CD4-positive, alpha-beta T cell (primary cell): Measurements from ENCODE around the gene ATRNL1. TPM values are rescaled to one million over a fixed set of nuclear protein-coding genes. Genes with fewer than 3 reads are reported as not detected.

Source experiments
- ATAC-seq: fragments of 200-7000 bp; cut with Tn5 transposase; one replicate; pipeline ENCODE4 v1.10.0; 2022; ENCODE audit warnings: mild to moderate bottlenecking; ENCODE audit not compliant: poor library complexity
- CTCF ChIA-PET: fragments of 350-600 bp; sonication (Branson Sonifier 250); formaldehyde crosslinking; loops from one replicate; lab custom pipeline; 2021; ENCODE audit warnings: antibody characterized with exemption, inconsistent platforms; lab: Charles Lee
- POLR2A ChIA-PET: fragments of 350-600 bp; sonication (Branson Sonifier 250); formaldehyde crosslinking; loops from one replicate; lab custom pipeline; 2021; ENCODE audit warnings: antibody characterized with exemption, inconsistent platforms; lab: Charles Lee
- DNase-seq, 14 experiments: peaks; one replicate each; pipeline ENCODE4 v3.0.0-alpha.2; 2013 to 2020; ENCODE audit warnings: mixed read lengths in 2 of 14
- H3K27ac ChIP-seq, 2 donors: one replicate each; pipeline versions ENCODE4 v1.5.1 to v1.7.0; 2013; ENCODE audit warnings: low read length in 2 of 2, low read depth in 1 of 2, mild to moderate bottlenecking in 1 of 2
- H3K27me3 ChIP-seq, 2 experiments: 1 replicate in 1 of 2; 2 replicates in 1 of 2; pipeline versions ENCODE4 v1.6.1 to v1.7.0; 2013; ENCODE audit warnings: low read length in 2 of 2, control low read depth in 1 of 2, mild to moderate bottlenecking in 1 of 2, moderate library complexity in 1 of 2; ENCODE audit not compliant: insufficient read depth in 2 of 2, control insufficient read depth in 1 of 2
- H3K36me3 ChIP-seq: one replicate; pipeline ENCODE4 v1.6.1; 2013; ENCODE audit warnings: low read length, control low read depth; ENCODE audit not compliant: insufficient read depth
- H3K4me1 ChIP-seq: one replicate; pipeline ENCODE4 v1.6.1; 2013; ENCODE audit warnings: low read length, control low read depth; ENCODE audit not compliant: insufficient read depth
- H3K4me3 ChIP-seq: one replicate; pipeline ENCODE4 v1.5.1; 2013; ENCODE audit warnings: mild to moderate bottlenecking, low read length, moderate library complexity
- H3K9me3 ChIP-seq, 2 experiments: 1 replicate in 1 of 2; 2 replicates in 1 of 2; pipeline versions ENCODE4 v1.6.1 to v1.7.0; 2013; ENCODE audit warnings: low read length in 2 of 2, mild to moderate bottlenecking in 2 of 2, control low read depth in 1 of 2, moderate library complexity in 1 of 2; ENCODE audit not compliant: control insufficient read depth in 1 of 2, insufficient read depth in 1 of 2
- H3K27ac Mint-ChIP-seq: one replicate; pipeline ENCODE4 v1.8.0; 2020; ENCODE audit warnings: mixed read lengths
- H3K27me3 Mint-ChIP-seq: one replicate; pipeline ENCODE4 v1.8.0; 2021; ENCODE audit warnings: mixed read lengths
- H3K36me3 Mint-ChIP-seq: one replicate; pipeline ENCODE4 v1.8.0; 2021; ENCODE audit warnings: low read depth, mixed read lengths
- H3K4me1 Mint-ChIP-seq: one replicate; pipeline ENCODE4 v1.8.0; 2021; ENCODE audit warnings: low read depth, mixed read lengths
- H3K4me3 Mint-ChIP-seq: one replicate; pipeline ENCODE4 v1.8.0; 2020; ENCODE audit warnings: mild to moderate bottlenecking, mixed read lengths
- H3K9me3 Mint-ChIP-seq: one replicate; pipeline ENCODE4 v1.8.0; 2020; ENCODE audit warnings: mixed read lengths
- intact Hi-C, 2 experiments: fragments of 100-400 bp; cut with DNase I in 1 of 2; cut with micrococcal nuclease in 1 of 2; formaldehyde crosslinking; loops; one replicate each; pipeline versions ENCODE4 v1.15.1 to v1.9.0; 2023 to 2025; cut with DNase I, micrococcal nuclease
- total RNA-seq, 174 experiments: library from RNA in 2 of 174; stranded (reverse) in 2 of 174; gene quantifications; one replicate each; pipeline ENCODE4 v1.2.3 and lab custom pipeline; 2021 to 2026
- TF ChIP-seq, protein P1 (sequence below): fragments of 200-600 bp; IDR thresholded peaks from one replicate; pipeline ENCODE4 v1.8.0; 2022; ENCODE audit warnings: antibody characterized with exemption, mild to moderate bottlenecking

The ATRNL1 gene
- total RNA-seq, 2 experiments from 2014 or later = not detected

DNA sequence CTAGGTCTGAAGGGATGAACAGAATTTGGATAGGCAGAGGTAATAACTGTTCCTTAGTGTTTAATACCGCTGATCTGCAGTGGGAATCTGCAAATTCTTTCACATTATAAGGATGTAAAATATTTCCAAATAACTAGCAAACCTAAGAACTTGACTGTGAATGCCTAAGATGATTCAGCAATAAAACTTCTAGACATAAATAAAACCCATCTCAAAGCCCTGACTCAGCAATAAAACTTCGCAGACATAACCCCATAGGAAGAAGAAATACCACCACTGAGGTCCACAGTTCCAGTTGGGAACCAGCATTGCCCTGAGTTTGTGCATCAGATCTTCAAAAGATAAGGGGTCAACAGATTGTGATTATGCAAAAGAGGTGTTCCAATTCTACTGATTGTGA lies 825.6 kb downstream of the ATRNL1 start:
- H3K4me3 Mint-ChIP-seq = no peak overlapping the region
- no peak overlapping the region for H3K4me3 ChIP-seq
- no peaks in the 10 kb centered on the region for H3K27me3 Mint-ChIP-seq
- CTCF ChIA-PET = no interaction called here
- H3K27ac Mint-ChIP-seq = no peak overlapping the region
- no peaks in the 10 kb centered on the region for H3K9me3 ChIP-seq
- peaks cover 5% of the 10 kb centered on the region for H3K9me3 Mint-ChIP-seq
- ATAC-seq (no peak), DNase-seq (no peak)
- no peaks in the 10 kb centered on the region for H3K4me1 ChIP-seq
- no peaks in the 10 kb centered on the region for H3K4me1 Mint-ChIP-seq
- intact Hi-C loops = no loop called here
- TF ChIP-seq, protein P1, sequence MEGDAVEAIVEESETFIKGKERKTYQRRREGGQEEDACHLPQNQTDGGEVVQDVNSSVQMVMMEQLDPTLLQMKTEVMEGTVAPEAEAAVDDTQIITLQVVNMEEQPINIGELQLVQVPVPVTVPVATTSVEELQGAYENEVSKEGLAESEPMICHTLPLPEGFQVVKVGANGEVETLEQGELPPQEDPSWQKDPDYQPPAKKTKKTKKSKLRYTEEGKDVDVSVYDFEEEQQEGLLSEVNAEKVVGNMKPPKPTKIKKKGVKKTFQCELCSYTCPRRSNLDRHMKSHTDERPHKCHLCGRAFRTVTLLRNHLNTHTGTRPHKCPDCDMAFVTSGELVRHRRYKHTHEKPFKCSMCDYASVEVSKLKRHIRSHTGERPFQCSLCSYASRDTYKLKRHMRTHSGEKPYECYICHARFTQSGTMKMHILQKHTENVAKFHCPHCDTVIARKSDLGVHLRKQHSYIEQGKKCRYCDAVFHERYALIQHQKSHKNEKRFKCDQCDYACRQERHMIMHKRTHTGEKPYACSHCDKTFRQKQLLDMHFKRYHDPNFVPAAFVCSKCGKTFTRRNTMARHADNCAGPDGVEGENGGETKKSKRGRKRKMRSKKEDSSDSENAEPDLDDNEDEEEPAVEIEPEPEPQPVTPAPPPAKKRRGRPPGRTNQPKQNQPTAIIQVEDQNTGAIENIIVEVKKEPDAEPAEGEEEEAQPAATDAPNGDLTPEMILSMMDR = no peak
- H3K27ac ChIP-seq = no peak overlapping the region
- H3K36me3 Mint-ChIP-seq = no peaks in the 10 kb centered on the region
- H3K27me3 ChIP-seq = no peaks in the 10 kb centered on the region
- H3K36me3 ChIP-seq = no peaks in the 10 kb centered on the region
- POLR2A ChIA-PET = no interaction called here

DNA sequence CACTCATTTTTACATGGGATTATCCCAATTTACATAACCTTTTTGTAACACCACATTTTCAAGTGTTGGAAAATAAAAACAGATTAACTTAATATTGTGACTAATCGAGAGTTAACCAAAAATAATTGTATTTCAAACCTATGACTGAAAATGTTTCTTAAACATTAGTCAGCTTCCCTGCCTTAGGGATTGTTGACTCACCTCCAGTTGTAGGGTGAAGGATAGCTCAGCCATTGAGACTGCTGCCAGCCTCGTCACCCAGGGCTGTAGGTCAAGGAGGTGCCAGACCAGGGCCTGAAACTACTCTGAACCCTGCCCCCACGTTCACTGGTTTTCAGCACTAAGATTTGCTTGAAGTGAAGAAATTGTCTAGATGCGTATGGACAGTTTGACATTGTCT lies 828.6 kb downstream of the ATRNL1 start:
- no peak overlapping the region for H3K27ac ChIP-seq
- H3K4me1 ChIP-seq = no peaks in the 10 kb centered on the region
- H3K4me3 ChIP-seq = no peak overlapping the region
- no peaks in the 10 kb centered on the region for H3K4me1 Mint-ChIP-seq
- H3K27ac Mint-ChIP-seq = no peak overlapping the region
- ATAC-seq = no peak
- H3K27me3 ChIP-seq = no peaks in the 10 kb centered on the region
- ChIA-PET POLR2A (no interaction called here), CTCF (no interaction called here)
- intact Hi-C loops = no loop called here
- TF ChIP-seq, protein P1 = no peak
- H3K9me3 Mint-ChIP-seq = peaks cover 4% of the 10 kb centered on the region
- no peak for DNase-seq
- no peaks in the 10 kb centered on the region for H3K36me3 Mint-ChIP-seq
- no peaks in the 10 kb centered on the region for H3K36me3 ChIP-seq
- H3K4me3 Mint-ChIP-seq = no peak overlapping the region
- no peaks in the 10 kb centered on the region for H3K27me3 Mint-ChIP-seq
- H3K9me3 ChIP-seq = no peaks in the 10 kb centered on the region

DNA sequence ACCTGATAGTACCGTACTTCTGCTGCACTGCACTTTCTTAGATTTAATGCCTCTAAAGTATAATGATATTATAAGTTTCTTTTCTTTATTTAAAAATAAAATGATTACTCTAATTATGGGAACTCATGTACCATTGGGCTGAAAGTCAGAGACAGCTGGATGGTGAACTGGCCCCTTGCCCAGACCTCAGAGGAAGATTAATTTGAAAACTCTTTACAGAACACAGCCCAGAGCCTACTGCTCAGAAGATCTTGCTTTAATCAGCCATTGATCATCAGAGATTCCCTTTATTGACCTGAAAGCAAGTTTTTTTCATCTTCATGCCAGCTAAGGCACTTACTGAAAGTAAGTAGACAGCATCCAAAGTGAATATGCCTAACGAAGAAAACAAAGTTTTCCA lies 838.1 kb downstream of the ATRNL1 start:
- DNase-seq (no peak), ATAC-seq (no peak)
- H3K9me3 Mint-ChIP-seq = no peaks in the 10 kb centered on the region
- no peak overlapping the region for H3K27ac ChIP-seq
- H3K36me3 Mint-ChIP-seq = no peaks in the 10 kb centered on the region
- no peaks in the 10 kb centered on the region for H3K4me1 Mint-ChIP-seq
- intact Hi-C loops = no loop called here
- H3K27me3 Mint-ChIP-seq = no peaks in the 10 kb centered on the region
- ChIA-PET CTCF (no interaction called here), POLR2A (no interaction called here)
- H3K4me3 ChIP-seq = no peak overlapping the region
- no peaks in the 10 kb centered on the region for H3K9me3 ChIP-seq
- no peaks in the 10 kb centered on the region for H3K27me3 ChIP-seq
- H3K36me3 ChIP-seq = no peaks in the 10 kb centered on the region
- no peak overlapping the region for H3K27ac Mint-ChIP-seq
- no peak overlapping the region for H3K4me3 Mint-ChIP-seq
- H3K4me1 ChIP-seq = no peaks in the 10 kb centered on the region
- TF ChIP-seq, protein P1 = no peak
